Natural killer cell treated with Interleukin-12 subunit alpha and Interleukin-12 subunit beta and Interleukin-15 and Interleukin-18, amount 100 ng/mL, for 72 hours (primary cell): ENCODE measurements around the gene SERGEF. TPM values are rescaled to one million over a fixed set of nuclear protein-coding genes. Genes with fewer than 3 reads are reported as not detected.

Experiments
- ATAC-seq, 2 donors: fragments of 150-1000 bp; cut with Tn5 transposase in 1 of 2; sonication (Bioruptor Pico), chemical (Tn5 transposase) in 1 of 2; 2 replicates each; pipeline ENCODE4 v1.10.0; 2021
- DNase-seq: peaks from one replicate; pipeline ENCODE4 v3.0.0; 2022; ENCODE audit warnings: low spot score
- H3K27ac Mint-ChIP-seq, 2 donors: 1 replicate in 1 of 2; 2 replicates in 1 of 2; pipeline ENCODE4 v1.8.0; 2022; ENCODE audit warnings: mixed read lengths in 2 of 2, mild to moderate bottlenecking in 1 of 2, moderate library complexity in 1 of 2
- H3K27me3 Mint-ChIP-seq, 2 donors: 1 replicate in 1 of 2; 2 replicates in 1 of 2; pipeline ENCODE4 v1.8.0; 2022; ENCODE audit warnings: mixed read lengths in 2 of 2
- H3K36me3 Mint-ChIP-seq: one replicate; pipeline ENCODE4 v1.8.0; 2022; ENCODE audit warnings: mixed read lengths
- H3K4me1 Mint-ChIP-seq, 2 donors: 1 replicate in 1 of 2; 2 replicates in 1 of 2; pipeline ENCODE4 v1.8.0; 2022; ENCODE audit warnings: low read depth in 2 of 2, mixed read lengths in 2 of 2, mild to moderate bottlenecking in 1 of 2
- H3K4me3 Mint-ChIP-seq: one replicate; pipeline ENCODE4 v1.8.0; 2022; ENCODE audit warnings: mixed read lengths
- H3K9me3 Mint-ChIP-seq: 2 replicates; pipeline ENCODE4 v1.8.0; 2022; ENCODE audit warnings: mixed read lengths
- total RNA-seq, 2 donors: library from RNA; stranded (reverse); gene quantifications; one replicate each; pipeline ENCODE4 v1.2.3, GENCODE V29; 2022

The SERGEF gene
- total RNA-seq, 2 donors from 2014 or later, result 28.8 to 50.7 TPM

- Mint-ChIP-seq H3K36me3 (no peaks in the 10 kb centered on the region), H3K4me3 (no peak overlapping the region), H3K27me3 (no peaks in the 10 kb centered on the region), H3K4me1 (peaks cover 0 to 3% of the 10 kb centered on the region in 2 donors), H3K9me3 (no peaks in the 10 kb centered on the region), H3K27ac (no peak overlapping the region)
- ATAC-seq, result no peak
- DNase-seq, result no peak
These were observed 216.7 kb downstream of the SERGEF start for GRCh38 chr11:17796154-17796553.

- H3K4me3 Mint-ChIP-seq, result no peak overlapping the region
- ATAC-seq (peak in 1 of 2 donors; percentile 37), DNase-seq (no peak)
- no peaks in the 10 kb centered on the region for H3K27me3 Mint-ChIP-seq
- no peak overlapping the region for H3K27ac Mint-ChIP-seq
- H3K36me3 Mint-ChIP-seq, result no peaks in the 10 kb centered on the region
- peaks cover 0 to 3% of the 10 kb centered on the region in 2 donors for H3K4me1 Mint-ChIP-seq
- no peaks in the 10 kb centered on the region for H3K9me3 Mint-ChIP-seq
These were observed 217.9 kb downstream of the SERGEF start for GRCh38 chr11:17794981-17795380.

GRCh38 chr11:17793642-17794170 is 219.1 kb downstream of the SERGEF start:
- no peaks in the 10 kb centered on the region for H3K9me3 Mint-ChIP-seq
- H3K4me3 Mint-ChIP-seq, result no peak overlapping the region
- ATAC-seq (no peak), DNase-seq (no peak)
- no peaks in the 10 kb centered on the region for H3K36me3 Mint-ChIP-seq
- H3K4me1 Mint-ChIP-seq, result peaks cover 0 to 5% of the 10 kb centered on the region in 2 donors
- H3K27ac Mint-ChIP-seq, result no peak overlapping the region
- H3K27me3 Mint-ChIP-seq, result no peaks in the 10 kb centered on the region

- ATAC-seq, result no peak
These were observed 220.7 kb downstream of the SERGEF start for GRCh38 chr11:17792161-17792560.

GRCh38 chr11:17791144-17791543 is 221.7 kb downstream of the SERGEF start:
- H3K36me3 Mint-ChIP-seq, result no peaks in the 10 kb centered on the region
- ATAC-seq, result no peak
- peaks cover 0 to 3% of the 10 kb centered on the region in 2 donors for H3K4me1 Mint-ChIP-seq
- H3K4me3 Mint-ChIP-seq, result no peak overlapping the region
- H3K9me3 Mint-ChIP-seq, result no peaks in the 10 kb centered on the region
- no peak for DNase-seq
- no peaks in the 10 kb centered on the region for H3K27me3 Mint-ChIP-seq
- H3K27ac Mint-ChIP-seq, result no peak overlapping the region

More at GRCh38 chr11:17792161-17792560, 220.7 kb downstream of the SERGEF start:
- H3K36me3 Mint-ChIP-seq, result no peaks in the 10 kb centered on the region
- H3K4me1 Mint-ChIP-seq, result peaks cover 0 to 3% of the 10 kb centered on the region in 2 donors
- DNase-seq, result no peak
- no peaks in the 10 kb centered on the region for H3K9me3 Mint-ChIP-seq
- no peaks in the 10 kb centered on the region for H3K27me3 Mint-ChIP-seq
- no peak overlapping the region for H3K27ac Mint-ChIP-seq
- no peak overlapping the region for H3K4me3 Mint-ChIP-seq

GRCh38 chr11:17790453-17790852 is 222.4 kb downstream of the SERGEF start:
- no peaks in the 10 kb centered on the region for H3K27me3 Mint-ChIP-seq
- no peak overlapping the region for H3K27ac Mint-ChIP-seq
- H3K36me3 Mint-ChIP-seq, result no peaks in the 10 kb centered on the region
- DNase-seq (no peak), ATAC-seq (no peak)
- H3K4me1 Mint-ChIP-seq, result peaks cover 0 to 3% of the 10 kb centered on the region in 2 donors
- no peak overlapping the region for H3K4me3 Mint-ChIP-seq
- no peaks in the 10 kb centered on the region for H3K9me3 Mint-ChIP-seq

DNA sequence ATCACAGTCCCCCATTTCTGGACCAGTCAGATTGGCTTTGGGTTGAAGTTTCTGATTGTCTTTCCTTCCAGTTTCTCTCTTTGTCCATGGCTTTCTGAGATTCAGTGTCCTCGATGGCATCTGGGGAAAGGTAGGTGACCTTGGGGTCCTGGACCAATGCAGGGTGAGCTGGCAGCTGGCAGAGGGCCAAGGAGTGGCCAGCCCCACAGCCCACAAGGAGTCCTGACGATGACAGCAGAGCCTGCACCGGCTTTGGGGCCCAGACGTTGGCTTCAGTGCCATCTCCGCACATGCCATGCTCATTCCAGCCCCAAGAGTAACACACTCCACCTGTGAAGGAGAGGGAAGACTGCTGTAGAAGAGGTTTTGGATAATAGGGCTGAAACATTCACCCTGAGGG is 224.8 kb downstream of the SERGEF start:
- no peak overlapping the region for H3K27ac Mint-ChIP-seq
- ATAC-seq (no peak), DNase-seq (no peak)
- no peak overlapping the region for H3K4me3 Mint-ChIP-seq
- peaks cover 0 to 3% of the 10 kb centered on the region in 2 donors for H3K4me1 Mint-ChIP-seq
- no peaks in the 10 kb centered on the region for H3K36me3 Mint-ChIP-seq
- no peaks in the 10 kb centered on the region for H3K9me3 Mint-ChIP-seq
- H3K27me3 Mint-ChIP-seq, result no peaks in the 10 kb centered on the region

DNA sequence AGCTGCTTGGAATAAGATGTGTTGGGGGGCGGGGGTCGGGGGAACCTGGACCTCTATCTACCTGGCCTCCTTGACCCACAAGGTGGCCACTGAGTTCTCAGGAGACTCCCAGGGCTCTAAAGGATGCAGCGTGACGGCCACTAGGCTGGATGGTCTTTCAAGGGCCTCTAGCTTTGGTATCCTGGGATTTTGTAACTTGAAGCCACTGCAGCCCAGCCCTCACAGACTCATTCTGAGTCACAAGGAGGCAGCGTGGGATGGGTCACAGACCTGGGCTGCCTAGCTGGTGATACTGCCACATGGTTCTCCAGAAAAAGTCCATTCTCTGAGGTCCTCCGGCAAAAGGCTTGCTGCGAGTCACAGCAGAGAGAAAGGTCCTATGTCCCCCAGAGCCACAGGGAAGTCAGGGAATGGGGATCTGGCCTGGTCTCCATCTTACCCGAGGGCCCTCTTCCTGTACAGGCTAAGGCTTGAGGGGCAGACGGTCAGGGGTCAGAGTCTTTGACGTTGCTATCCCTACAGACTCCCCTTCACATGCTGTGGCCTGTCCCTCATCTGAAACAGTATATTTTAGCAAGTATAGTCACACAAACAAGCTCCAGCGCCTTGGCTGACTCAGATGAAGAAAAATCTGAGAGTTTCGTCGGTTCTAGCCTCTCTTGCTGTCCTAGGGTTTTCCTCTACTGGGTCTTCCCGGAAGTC is 225.9 kb downstream of the SERGEF start:
- H3K27ac Mint-ChIP-seq, result no peak overlapping the region
- DNase-seq, result no peak
- peaks cover 0 to 3% of the 10 kb centered on the region in 2 donors for H3K4me1 Mint-ChIP-seq
- H3K27me3 Mint-ChIP-seq, result no peaks in the 10 kb centered on the region
- no peak for ATAC-seq
- H3K9me3 Mint-ChIP-seq, result no peaks in the 10 kb centered on the region
- no peak overlapping the region for H3K4me3 Mint-ChIP-seq
- no peaks in the 10 kb centered on the region for H3K36me3 Mint-ChIP-seq

DNA sequence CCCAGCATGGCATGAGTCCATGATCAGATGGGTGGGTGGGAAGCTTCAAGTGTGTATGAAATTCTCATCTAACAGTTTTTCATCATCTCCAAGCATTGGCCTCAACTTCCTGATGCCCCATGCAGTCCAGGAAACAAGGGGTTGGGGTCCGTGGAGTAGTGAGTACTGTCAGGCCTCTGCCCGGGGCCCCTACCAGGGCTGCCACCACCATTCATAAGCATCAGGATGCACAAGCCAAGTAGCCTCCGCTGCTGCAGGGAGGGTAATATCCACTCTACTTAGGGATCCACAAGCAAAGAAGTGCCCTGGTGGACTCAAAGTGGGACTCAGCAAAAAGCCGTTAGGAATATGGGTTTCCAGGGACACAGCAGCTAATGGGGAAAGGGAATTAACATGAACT is 229.0 kb downstream of the SERGEF start:
- peaks cover 0 to 3% of the 10 kb centered on the region in 2 donors for H3K4me1 Mint-ChIP-seq

GRCh38 chr11:17782603-17783337 is 230.1 kb downstream of the SERGEF start:
- no peaks in the 10 kb centered on the region for H3K27me3 Mint-ChIP-seq

More for the DNA sequence above, 229.0 kb downstream of the SERGEF start:
- H3K27me3 Mint-ChIP-seq, result no peaks in the 10 kb centered on the region
- no peaks in the 10 kb centered on the region for H3K36me3 Mint-ChIP-seq
- no peak overlapping the region for H3K4me3 Mint-ChIP-seq
- no peak overlapping the region for H3K27ac Mint-ChIP-seq
- H3K9me3 Mint-ChIP-seq, result no peaks in the 10 kb centered on the region
- DNase-seq, result no peak
- no peak for ATAC-seq

GRCh38 chr11:17782145-17782544 is 230.7 kb downstream of the SERGEF start:
- Mint-ChIP-seq H3K27me3 (no peaks in the 10 kb centered on the region), H3K36me3 (no peaks in the 10 kb centered on the region), H3K27ac (no peak overlapping the region), H3K9me3 (no peaks in the 10 kb centered on the region), H3K4me3 (no peak overlapping the region), H3K4me1 (no peaks in the 10 kb centered on the region)
- ATAC-seq, result no peak
- no peak for DNase-seq

More at GRCh38 chr11:17782603-17783337, 230.1 kb downstream of the SERGEF start:
- Mint-ChIP-seq H3K4me1 (no peaks in the 10 kb centered on the region), H3K27ac (no peak overlapping the region), H3K9me3 (no peaks in the 10 kb centered on the region), H3K4me3 (no peak overlapping the region), H3K36me3 (no peaks in the 10 kb centered on the region)
- ATAC-seq (no peak), DNase-seq (no peak)

DNA sequence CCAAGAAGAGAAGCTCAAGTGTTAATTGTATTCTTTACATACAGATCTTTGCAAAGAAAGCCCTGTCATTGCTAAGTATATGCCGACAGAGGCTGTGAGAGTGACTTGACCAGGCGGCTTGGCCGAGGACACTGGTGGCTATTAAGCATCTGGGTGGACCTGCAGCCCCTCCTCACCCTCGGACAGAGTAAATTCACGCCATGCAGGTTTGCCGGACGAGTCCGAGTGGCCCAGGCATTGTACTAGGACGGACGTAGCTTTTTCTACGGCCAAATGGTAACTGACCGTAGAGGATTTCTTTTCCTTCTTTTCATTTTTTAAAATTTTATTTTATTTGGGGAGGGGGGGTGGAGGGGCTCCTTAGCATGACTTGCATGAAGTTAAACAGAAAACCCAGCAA is 231.2 kb downstream of the SERGEF start:
- no peak overlapping the region for H3K4me3 Mint-ChIP-seq
- DNase-seq, result no peak
- H3K36me3 Mint-ChIP-seq, result no peaks in the 10 kb centered on the region
- H3K4me1 Mint-ChIP-seq, result no peaks in the 10 kb centered on the region
- no peak for ATAC-seq
- H3K9me3 Mint-ChIP-seq, result no peaks in the 10 kb centered on the region
- no peak overlapping the region for H3K27ac Mint-ChIP-seq
- no peaks in the 10 kb centered on the region for H3K27me3 Mint-ChIP-seq

DNA sequence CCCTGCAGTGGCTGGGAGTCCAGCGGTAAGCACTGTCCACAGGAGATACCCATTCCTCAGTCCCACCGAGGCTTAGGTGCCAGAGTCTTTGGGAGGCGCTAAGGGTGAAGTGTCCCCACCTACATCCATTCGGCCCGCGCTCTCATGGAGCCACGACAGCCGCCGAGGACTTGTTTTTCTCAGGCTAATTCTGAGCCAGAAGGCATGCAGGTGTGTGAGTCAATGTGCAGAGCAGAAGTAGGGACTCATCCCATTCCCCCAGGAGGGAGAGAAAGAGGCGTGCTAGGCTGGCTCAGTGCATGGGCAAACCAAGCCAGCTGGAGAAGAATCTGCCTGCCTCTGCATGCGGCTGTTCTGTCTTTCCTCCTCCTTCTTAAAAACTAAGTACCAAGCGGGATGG is 231.6 kb downstream of the SERGEF start:
- Mint-ChIP-seq H3K9me3 (no peaks in the 10 kb centered on the region), H3K4me3 (no peak overlapping the region), H3K27ac (no peak overlapping the region), H3K4me1 (no peaks in the 10 kb centered on the region), H3K27me3 (no peaks in the 10 kb centered on the region), H3K36me3 (no peaks in the 10 kb centered on the region)
- DNase-seq (no peak), ATAC-seq (peak in 1 of 2 donors; percentile 5)

DNA sequence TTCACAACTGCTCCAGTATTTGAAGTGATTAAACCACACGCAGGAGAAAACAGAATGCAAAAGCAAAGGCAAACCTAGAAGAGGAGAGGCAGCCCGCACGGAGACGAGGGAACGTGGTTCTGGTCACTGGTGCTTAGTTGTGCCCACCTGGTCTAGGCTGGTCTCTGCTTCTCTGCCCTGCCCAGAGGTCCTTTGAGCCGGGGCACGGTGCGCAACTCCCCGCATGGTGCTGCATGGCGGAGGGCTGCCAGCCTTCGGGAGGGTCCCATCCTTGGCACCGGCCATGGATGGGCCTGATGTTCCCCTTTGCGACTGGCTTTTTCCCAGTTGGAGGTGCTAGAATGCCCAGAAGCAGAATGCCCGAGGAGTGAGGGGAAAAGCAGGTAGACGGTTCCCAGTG is 232.2 kb downstream of the SERGEF start:
- Mint-ChIP-seq H3K4me1 (no peaks in the 10 kb centered on the region), H3K27me3 (no peaks in the 10 kb centered on the region), H3K36me3 (no peaks in the 10 kb centered on the region), H3K4me3 (no peak overlapping the region), H3K9me3 (no peaks in the 10 kb centered on the region), H3K27ac (no peak overlapping the region)
- DNase-seq, result no peak
- peak in 1 of 2 donors; percentile 24 for ATAC-seq
